Activated gamma-delta T cell treated with Interleukin-2 at 50 U/mL for 16 hours (primary cell): ENCODE data around the gene SLC16A4.

Experiments
- DNase-seq: peaks from one replicate; pipeline ENCODE4 v3.0.0-alpha.2; 2020

Gene SLC16A4

GRCh38 chr1:110350360-110350759, 40.5 kb downstream of the SLC16A4 start:
- DNase-seq, result no peak

GRCh38 chr1:110348771-110349170, 42.1 kb downstream of the SLC16A4 start:
- no peak for DNase-seq

- no peak for DNase-seq
These were observed 42.8 kb downstream of the SLC16A4 start for GRCh38 chr1:110348050-110348449.

GRCh38 chr1:110347182-110347893, 43.5 kb downstream of the SLC16A4 start:
- no peak for DNase-seq

GRCh38 chr1:110346690-110347089, 44.1 kb downstream of the SLC16A4 start:
- no peak for DNase-seq

GRCh38 chr1:110345480-110345879, 45.3 kb downstream of the SLC16A4 start:
- DNase-seq, result no peak

- DNase-seq, result no peak
These were observed 46.7 kb downstream of the SLC16A4 start for GRCh38 chr1:110344152-110344551.

GRCh38 chr1:110343249-110343648, 47.6 kb downstream of the SLC16A4 start:
- DNase-seq, result no peak

- no peak for DNase-seq
These were observed 48.9 kb downstream of the SLC16A4 start for GRCh38 chr1:110341872-110342331.

GRCh38 chr1:110341146-110341871, 49.5 kb downstream of the SLC16A4 start:
- DNase-seq, result no peak

GRCh38 chr1:110340207-110340468, 50.7 kb downstream of the SLC16A4 start:
- no peak for DNase-seq

- DNase-seq, result peak; percentile 43
These were observed 51.2 kb downstream of the SLC16A4 start for GRCh38 chr1:110339407-110340206.

- peak; percentile 95 for DNase-seq
These were observed 51.9 kb downstream of the SLC16A4 start, which contains the start of gene RBM15 for GRCh38 chr1:110338886-110339406. Gene RBM15, plus strand, starts transcription at chr1:110339377. Its CDS starts 29 bp downstream, at chr1:110339406.

- peak; percentile 92 for DNase-seq
These were observed 52.4 kb downstream of the SLC16A4 start for GRCh38 chr1:110338309-110338885.

GRCh38 chr1:110337704-110338308, 53.0 kb downstream of the SLC16A4 start:
- peak; percentile 19 for DNase-seq

GRCh38 chr1:110336300-110337039, 54.4 kb downstream of the SLC16A4 start:
- DNase-seq, result no peak

- DNase-seq, result no peak
These were observed 55.6 kb downstream of the SLC16A4 start for GRCh38 chr1:110335265-110335664.

GRCh38 chr1:110328700-110329099, 62.1 kb downstream of the SLC16A4 start:
- DNase-seq, result no peak

- DNase-seq, result no peak
These were observed 62.6 kb downstream of the SLC16A4 start for GRCh38 chr1:110328274-110328673.

- no peak for DNase-seq
These were observed 64.0 kb downstream of the SLC16A4 start for GRCh38 chr1:110326826-110327225.

- no peak for DNase-seq
These were observed 66.2 kb downstream of the SLC16A4 start for GRCh38 chr1:110324667-110325066.

- no peak for DNase-seq
These were observed 69.0 kb downstream of the SLC16A4 start for GRCh38 chr1:110321846-110322245.
